GM23338 (cell line): ENCODE results near the gene MYL1. TPM values are rescaled to one million over a fixed set of nuclear protein-coding genes. Genes with fewer than 3 reads are reported as not detected.

ENCODE experiments used
- ATAC-seq: fragments of 200-7000 bp; cut with Tn5 transposase; 3 replicates; pipeline ENCODE4 v1.9.1; 2020
- DNase-seq: peaks from one replicate; pipeline ENCODE4 v3.0.0-alpha.2; 2015; ENCODE audit warnings: low spot score
- H2AFZ ChIP-seq: fragments of 200-600 bp; sonication (generic); 2 replicates; pipeline ENCODE4 v1.8.0; 2016; ENCODE audit warnings: antibody characterized with exemption, mild to moderate bottlenecking, moderate library complexity
- H3F3A ChIP-seq: fragments of 200-600 bp; sonication (generic); replicated peaks from 2 replicates; pipeline ENCODE4 v1.8.0; 2017; ENCODE audit warnings: antibody characterized with exemption, mixed run types, low read depth
- H3K27ac ChIP-seq: fragments of 200-600 bp; sonication (generic); 2 replicates; pipeline ENCODE4 v1.6.1; 2016; ENCODE audit warnings: low read depth
- H3K27me3 ChIP-seq: fragments of 200-600 bp; sonication (generic); 2 replicates; pipeline ENCODE4 v1.8.0; 2016; ENCODE audit warnings: mild to moderate bottlenecking, mixed run types, moderate library complexity; ENCODE audit not compliant: insufficient read depth
- H3K36me3 ChIP-seq: fragments of 200-600 bp; sonication (generic); 2 replicates; pipeline ENCODE4 v1.8.0; 2016; ENCODE audit warnings: mild to moderate bottlenecking; ENCODE audit not compliant: insufficient read depth
- H3K4me1 ChIP-seq: fragments of 200-600 bp; sonication (generic); 2 replicates; pipeline ENCODE4 v1.8.0; 2016; ENCODE audit warnings: mild to moderate bottlenecking, moderate library complexity; ENCODE audit not compliant: insufficient read depth
- H3K4me2 ChIP-seq: fragments of 200-600 bp; sonication (generic); 2 replicates; pipeline ENCODE4 v1.7.1; 2017; ENCODE audit warnings: mixed run types
- H3K4me3 ChIP-seq: fragments of 200-600 bp; sonication (generic); 2 replicates; pipeline ENCODE4 v1.6.1; 2016; ENCODE audit warnings: mixed run types
- H3K79me2 ChIP-seq: fragments of 200-600 bp; sonication (generic); replicated peaks from 2 replicates; pipeline ENCODE4 v1.8.0; 2017; ENCODE audit warnings: mild to moderate bottlenecking; ENCODE audit not compliant: insufficient read depth
- H3K9me2 ChIP-seq: fragments of 200-600 bp; sonication (generic); 2 replicates; pipeline ENCODE4 v1.8.0; 2017; ENCODE audit not compliant: insufficient read depth
- H4K20me1 ChIP-seq: fragments of 200-600 bp; sonication (generic); replicated peaks from 2 replicates; pipeline ENCODE4 v1.8.0; 2017; ENCODE audit warnings: mild to moderate bottlenecking; ENCODE audit not compliant: insufficient read depth
- H3K27ac Mint-ChIP-seq: 2 replicates; pipeline ENCODE4 v1.8.0; 2020; ENCODE audit warnings: inconsistent platforms, mild to moderate bottlenecking, moderate library complexity, mixed read lengths
- H3K27me3 Mint-ChIP-seq: 3 replicates; pipeline ENCODE4 v1.8.0; 2022; ENCODE audit warnings: low read depth, mild to moderate bottlenecking, moderate library complexity, mixed read lengths, inconsistent platforms; ENCODE audit not compliant: insufficient read depth, poor library complexity
- H3K36me3 Mint-ChIP-seq: 3 replicates; pipeline ENCODE4 v1.8.0; 2021; ENCODE audit warnings: low read depth, mild to moderate bottlenecking, inconsistent platforms, moderate library complexity, mixed read lengths
- H3K4me1 Mint-ChIP-seq: 3 replicates; pipeline ENCODE4 v1.8.0; 2020; ENCODE audit warnings: mild to moderate bottlenecking, inconsistent platforms, mixed read lengths
- H3K4me3 Mint-ChIP-seq: 3 replicates; pipeline ENCODE4 v1.8.0; 2021; ENCODE audit warnings: moderate library complexity, mild to moderate bottlenecking, inconsistent platforms, mixed read lengths
- H3K9me3 Mint-ChIP-seq: 3 replicates; pipeline ENCODE4 v1.8.0; 2020; ENCODE audit warnings: moderate library complexity, mild to moderate bottlenecking, inconsistent platforms, mixed read lengths
- CREB1 ChIP-seq: fragments of 250-450 bp; sonication (Bioruptor Pico); IDR thresholded peaks from 2 replicates; pipeline ENCODE4 v1.5.0; 2020; ENCODE audit warnings: low read depth, mild to moderate bottlenecking, moderate library complexity
- CTCF ChIP-seq, 2 experiments: fragments of 200-600 bp in 1 of 2; sonication (generic) in 1 of 2; conservative IDR thresholded peaks; 2 replicates each; pipeline versions ENCODE4 v1.5.1 to v1.6.1; 2016 to 2017; ENCODE audit warnings: antibody characterized with exemption in 2 of 2, low read depth in 2 of 2, mild to moderate bottlenecking in 2 of 2, moderate library complexity in 1 of 2
- ETS1 ChIP-seq: IDR thresholded peaks from 2 replicates; pipeline ENCODE4 v1.6.1; 2016; ENCODE audit warnings: antibody characterized with exemption
- EZH2 ChIP-seq: fragments of 200-600 bp; sonication (generic); IDR thresholded peaks from one replicate; pipeline ENCODE4 v1.8.0; 2017; ENCODE audit warnings: antibody characterized with exemption, mild to moderate bottlenecking, low read depth; ENCODE audit not compliant: unreplicated experiment
- EZH2phosphoT487 ChIP-seq: fragments of 200-600 bp; sonication (generic); IDR thresholded peaks from one replicate; pipeline ENCODE4 v1.8.1; 2018; ENCODE audit warnings: antibody characterized with exemption; ENCODE audit not compliant: unreplicated experiment
- JUNB ChIP-seq: IDR thresholded peaks from one replicate; pipeline ENCODE4 v1.6.1; 2016; ENCODE audit warnings: antibody characterized with exemption; ENCODE audit not compliant: unreplicated experiment
- NANOG ChIP-seq: IDR thresholded peaks from 2 replicates; pipeline ENCODE4 v1.6.1; 2016; ENCODE audit warnings: antibody characterized with exemption, borderline replicate concordance
- POLR2AphosphoS5 ChIP-seq: IDR thresholded peaks from 2 replicates; pipeline ENCODE4 v1.6.1; 2016; ENCODE audit warnings: antibody characterized with exemption, low read depth
- REST ChIP-seq: IDR thresholded peaks from one replicate; pipeline ENCODE4 v1.6.1; 2018; ENCODE audit warnings: antibody characterized with exemption; ENCODE audit not compliant: unreplicated experiment
- STAT1 ChIP-seq: IDR thresholded peaks from one replicate; pipeline ENCODE4 v1.6.1; 2016; ENCODE audit warnings: antibody characterized with exemption; ENCODE audit not compliant: unreplicated experiment
- ZNF114 ChIP-seq: fragments of 250-450 bp; sonication (Bioruptor Pico); IDR thresholded peaks from 2 replicates; pipeline ENCODE4 v1.5.0; 2020; ENCODE audit warnings: mild to moderate bottlenecking, moderate library complexity
- ZNF331 ChIP-seq: fragments of 250-450 bp; sonication (Bioruptor Pico); IDR thresholded peaks from 2 replicates; pipeline ENCODE4 v1.5.0; 2020; ENCODE audit warnings: low read depth, mild to moderate bottlenecking, moderate library complexity
- ZNF462 ChIP-seq: fragments of 250-450 bp; sonication (Bioruptor Pico); IDR thresholded peaks from 2 replicates; pipeline ENCODE4 v1.5.0; 2020; ENCODE audit warnings: mild to moderate bottlenecking, moderate library complexity
- polyA plus RNA-seq: library from polyadenylated mRNA; unstranded; fragments of >200 nt; fragmentation: Nextera tagmentation; extraction: Ambion mirVana; gene quantifications from 2 replicates; pipeline ENCODE4 v1.2.1, GENCODE V29; 2016
- total RNA-seq: library from RNA; depleted of rRNA; stranded (reverse); fragments of >200 nt; shearing (Covaris generic); gene quantifications from 2 replicates; pipeline ENCODE4 v1.2.3, GENCODE V29; 2014

MYL1 gene
- total and polyA plus RNA-seq, 2 experiments from 2014 or later, result not detected

- H3K27ac ChIP-seq, result no peak overlapping the region
- no peaks in the 10 kb centered on the region for H3K9me2 ChIP-seq
- H2AFZ ChIP-seq, result no peak overlapping the region
- no peaks in the 10 kb centered on the region for H4K20me1 ChIP-seq
- H3K4me3 ChIP-seq, result no peak overlapping the region
- H3K36me3 ChIP-seq, result no peaks in the 10 kb centered on the region
- Mint-ChIP-seq H3K36me3 (no peaks in the 10 kb centered on the region), H3K27me3 (no peaks in the 10 kb centered on the region), H3K4me1 (no peaks in the 10 kb centered on the region), H3K9me3 (no peaks in the 10 kb centered on the region), H3K4me3 (no peak overlapping the region), H3K27ac (no peak overlapping the region)
- no peaks in the 10 kb centered on the region for H3K4me1 ChIP-seq
- H3K4me2 ChIP-seq, result no peak overlapping the region
- DNase-seq (no peak), ATAC-seq (no peak)
- TF ChIP-seq POLR2AphosphoS5, result no peak
- no peak for TF ChIP-seq EZH2phosphoT487
- TF ChIP-seq EZH2, result no peak
- TF ChIP-seq ZNF462 (CRISPR knock-in tag), result no peak
- TF ChIP-seq ZNF331 (CRISPR knock-in tag), result no peak
- no peak for TF ChIP-seq REST
- TF ChIP-seq ETS1, result no peak
- no peak for TF ChIP-seq JUNB
- TF ChIP-seq NANOG, result no peak
- no peak for TF ChIP-seq CREB1 (CRISPR knock-in tag)
- TF ChIP-seq ZNF114 (CRISPR knock-in tag), result no peak
- no peak for TF ChIP-seq CTCF (conservative IDR thresholded peaks at IDR 0.05; ENCODE audit: low read depth in 2 of 2)
- no peak for TF ChIP-seq STAT1
- H3F3A ChIP-seq, result no peaks in the 10 kb centered on the region
- H3K79me2 ChIP-seq, result no peaks in the 10 kb centered on the region
- H3K27me3 ChIP-seq, result no peaks in the 10 kb centered on the region
These were observed 3.9 kb upstream of the MYL1 start for GRCh38 chr2:210318891-210319290.
